Activated CD8-positive, alpha-beta memory T cell treated with anti-CD3 and anti-CD28 coated beads for 48 hours (primary cell): Measurements from ENCODE around the gene TTLL11.

Source experiments
- DNase-seq, 3 experiments: peaks; one replicate each; pipeline ENCODE4 v3.0.0-alpha.2; 2020; ENCODE audit warnings: low read depth in 2 of 3, low spot score in 2 of 3

TTLL11 gene

GRCh38 chr9:121944711-121945191, 148.4 kb downstream of the TTLL11 start:
- no peak for DNase-seq

- DNase-seq: no peak
Observed at GRCh38 chr9:121943463-121943862, 149.6 kb downstream of the TTLL11 start.

GRCh38 chr9:121942866-121943382, 150.2 kb downstream of the TTLL11 start:
- DNase-seq: no peak

- no peak for DNase-seq
Observed at GRCh38 chr9:121942313-121942712, 150.8 kb downstream of the TTLL11 start.

- DNase-seq: no peak
Observed at GRCh38 chr9:121939643-121940042, 153.5 kb downstream of the TTLL11 start.

GRCh38 chr9:121938621-121939020, 154.5 kb downstream of the TTLL11 start:
- DNase-seq: no peak

GRCh38 chr9:121937240-121937639, 155.9 kb downstream of the TTLL11 start:
- no peak for DNase-seq

- DNase-seq: no peak
Observed at GRCh38 chr9:121935739-121936138, 157.4 kb downstream of the TTLL11 start.

GRCh38 chr9:121930956-121931355, 162.2 kb downstream of the TTLL11 start:
- no peak for DNase-seq

- no peak for DNase-seq
Observed at GRCh38 chr9:121929893-121930875, 162.9 kb downstream of the TTLL11 start.

GRCh38 chr9:121927636-121928035, 165.5 kb downstream of the TTLL11 start:
- no peak for DNase-seq

GRCh38 chr9:121927081-121927480, 166.0 kb downstream of the TTLL11 start:
- DNase-seq: no peak

GRCh38 chr9:121926351-121926801, 166.7 kb downstream of the TTLL11 start:
- no peak for DNase-seq

GRCh38 chr9:121925935-121926334, 167.2 kb downstream of the TTLL11 start:
- DNase-seq: no peak

- no peak for DNase-seq
Observed at GRCh38 chr9:121924700-121925099, 168.4 kb downstream of the TTLL11 start.

- DNase-seq: no peak
Observed at GRCh38 chr9:121921444-121921843, 171.7 kb downstream of the TTLL11 start.

- no peak for DNase-seq
Observed at GRCh38 chr9:121917375-121918335, 175.5 kb downstream of the TTLL11 start.

- DNase-seq: no peak
Observed at GRCh38 chr9:121915304-121915625, 177.8 kb downstream of the TTLL11 start.

GRCh38 chr9:121914604-121915303, 178.4 kb downstream of the TTLL11 start:
- no peak for DNase-seq

- DNase-seq: no peak
Observed at GRCh38 chr9:121914017-121914595, 179.0 kb downstream of the TTLL11 start.
